Measurements from ENCODE around the gene COTL1.

DNA sequence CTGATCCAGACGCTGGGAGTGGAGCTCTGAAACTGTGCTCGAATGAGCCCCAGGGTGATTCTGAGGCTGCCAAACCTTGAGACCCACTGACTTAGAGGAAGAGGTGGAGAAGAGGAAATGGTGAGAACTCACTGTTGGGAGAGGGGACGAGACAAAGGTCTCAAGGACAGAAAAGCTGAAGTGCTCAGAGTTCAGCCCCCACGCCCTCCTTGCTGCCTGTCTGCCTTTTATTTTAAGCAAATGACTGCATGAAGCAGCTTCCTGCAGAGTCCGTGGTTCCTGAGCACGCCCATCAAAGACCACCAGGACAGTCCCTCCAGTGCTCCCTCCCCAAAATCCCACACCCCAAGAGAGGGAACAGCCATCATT lies 20.4 kb downstream of the COTL1 start:
- no peak for TF ChIP-seq POLR2A (IDR thresholded peaks at IDR 0.05; ENCODE audit: low read length)
- TF ChIP-seq GATA1 (IDR thresholded peaks at IDR 0.05; ENCODE audit: low read depth, low read length), result no peak
